ENCODE data around the gene MICB.

The MICB gene

GRCh38 chr6:31559606-31559957 is 61.6 kb downstream of the MICB start:
- DNase-seq (ENCODE audit: low read depth in 4 of 4, low spot score in 1 of 4), result no peak

- DNase-seq (ENCODE audit: low read depth in 4 of 4, low spot score in 1 of 4), result peak in 1 of 4 experiments; percentile 49
These were observed 62.2 kb downstream of the MICB start for GRCh38 chr6:31559958-31560696.

- DNase-seq (ENCODE audit: low read depth in 4 of 4, low spot score in 1 of 4), result no peak
These were observed 62.7 kb downstream of the MICB start for GRCh38 chr6:31560697-31561058.
